HG03064 (cell line): ENCODE measurements around the gene TKFC.

Experiments used
- ATAC-seq: cut with Tn5 transposase; IDR thresholded peaks from one replicate; pipeline ENCODE4 v1.9.1; 2021; ENCODE audit warnings: low read depth; ENCODE audit not compliant: unreplicated experiment

The TKFC gene

GRCh38 chr11:61343792-61344745, 11.0 kb downstream of the TKFC start:
- no peak for ATAC-seq

- ATAC-seq = no peak
Measured at GRCh38 chr11:61345170-61345610, 12.2 kb downstream of the TKFC start.

- no peak for ATAC-seq
Measured at GRCh38 chr11:61345954-61346843, 13.2 kb downstream of the TKFC start.

GRCh38 chr11:61347916-61348461, 15.0 kb downstream of the TKFC start:
- ATAC-seq = no peak

GRCh38 chr11:61349189-61349751, 16.2 kb downstream of the TKFC start:
- ATAC-seq = no peak

- ATAC-seq = no peak
Measured at GRCh38 chr11:61349916-61350315, 16.9 kb downstream of the TKFC start.

- ATAC-seq = no peak
Measured at GRCh38 chr11:61350336-61350735, 17.3 kb downstream of the TKFC start.

- ATAC-seq = no peak
Measured at GRCh38 chr11:61350803-61351202, 17.8 kb downstream of the TKFC start.

GRCh38 chr11:61352038-61352437, 19.0 kb downstream of the TKFC start:
- ATAC-seq = no peak

GRCh38 chr11:61353131-61354067, 20.4 kb downstream of the TKFC start:
- no peak for ATAC-seq

GRCh38 chr11:61354208-61354607, 21.2 kb downstream of the TKFC start:
- ATAC-seq = no peak

GRCh38 chr11:61356706-61357105, 23.7 kb downstream of the TKFC start:
- no peak for ATAC-seq

- peak; percentile 36 for ATAC-seq
Measured at GRCh38 chr11:61357233-61357893, 24.3 kb downstream of the TKFC start.

- ATAC-seq = no peak
Measured at GRCh38 chr11:61357894-61358239, 24.8 kb downstream of the TKFC start.

GRCh38 chr11:61358566-61358965, 25.5 kb downstream of the TKFC start:
- ATAC-seq = no peak

GRCh38 chr11:61359516-61359915, 26.5 kb downstream of the TKFC start:
- ATAC-seq = no peak

GRCh38 chr11:61361237-61361740, 28.3 kb downstream of the TKFC start:
- ATAC-seq = no peak

- ATAC-seq = peak; percentile 83
Measured at GRCh38 chr11:61361741-61362541, 28.9 kb downstream of the TKFC start, which contains the start of the genes CYB561A3 and TMEM138. Gene CYB561A3 (minus strand): TSS chr11:61361882. CDS start chr11:61356713, 5,169 bp downstream. Gene TMEM138 (plus strand): TSS chr11:61362374. CDS start chr11:61364391, 2,017 bp downstream.
